GM12874 (cell line): ENCODE measurements around the gene PIGR.

ENCODE experiments used
- TF ChIP-seq, protein P1 (sequence below): IDR thresholded peaks from 2 replicates; pipeline ENCODE4 v1.5.1; 2011; ENCODE audit warnings: low read depth, mild to moderate bottlenecking, control low read depth, low read length, moderate library complexity; ENCODE audit not compliant: insufficient read depth

PIGR gene, protein sequence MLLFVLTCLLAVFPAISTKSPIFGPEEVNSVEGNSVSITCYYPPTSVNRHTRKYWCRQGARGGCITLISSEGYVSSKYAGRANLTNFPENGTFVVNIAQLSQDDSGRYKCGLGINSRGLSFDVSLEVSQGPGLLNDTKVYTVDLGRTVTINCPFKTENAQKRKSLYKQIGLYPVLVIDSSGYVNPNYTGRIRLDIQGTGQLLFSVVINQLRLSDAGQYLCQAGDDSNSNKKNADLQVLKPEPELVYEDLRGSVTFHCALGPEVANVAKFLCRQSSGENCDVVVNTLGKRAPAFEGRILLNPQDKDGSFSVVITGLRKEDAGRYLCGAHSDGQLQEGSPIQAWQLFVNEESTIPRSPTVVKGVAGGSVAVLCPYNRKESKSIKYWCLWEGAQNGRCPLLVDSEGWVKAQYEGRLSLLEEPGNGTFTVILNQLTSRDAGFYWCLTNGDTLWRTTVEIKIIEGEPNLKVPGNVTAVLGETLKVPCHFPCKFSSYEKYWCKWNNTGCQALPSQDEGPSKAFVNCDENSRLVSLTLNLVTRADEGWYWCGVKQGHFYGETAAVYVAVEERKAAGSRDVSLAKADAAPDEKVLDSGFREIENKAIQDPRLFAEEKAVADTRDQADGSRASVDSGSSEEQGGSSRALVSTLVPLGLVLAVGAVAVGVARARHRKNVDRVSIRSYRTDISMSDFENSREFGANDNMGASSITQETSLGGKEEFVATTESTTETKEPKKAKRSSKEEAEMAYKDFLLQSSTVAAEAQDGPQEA

DNA sequence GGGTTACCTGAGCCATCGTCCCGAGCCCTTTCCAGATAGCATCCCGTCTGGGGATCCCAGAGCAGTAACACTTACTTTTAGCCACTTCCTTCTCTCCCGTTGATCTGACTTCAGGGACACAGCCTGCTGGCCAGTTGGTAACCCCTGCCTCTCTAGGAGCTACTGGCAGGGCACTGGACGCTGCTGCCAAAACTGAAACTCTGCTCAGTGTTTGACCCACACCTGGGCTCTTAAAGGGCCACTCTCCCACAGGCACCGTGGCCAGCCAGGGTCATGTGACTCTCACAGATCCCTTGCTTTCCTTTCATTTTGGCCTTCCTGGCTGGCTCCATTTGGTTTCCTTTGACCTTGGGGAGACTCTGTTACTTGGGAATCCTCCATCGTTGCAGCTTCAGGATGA, at the start of gene PIGR:
TSS of gene PIGR (minus strand) at position 206 of the 400 bp plus-strand sequence. CDS start 5,935 bp downstream, outside the sequence.
- TF ChIP-seq, protein P1, sequence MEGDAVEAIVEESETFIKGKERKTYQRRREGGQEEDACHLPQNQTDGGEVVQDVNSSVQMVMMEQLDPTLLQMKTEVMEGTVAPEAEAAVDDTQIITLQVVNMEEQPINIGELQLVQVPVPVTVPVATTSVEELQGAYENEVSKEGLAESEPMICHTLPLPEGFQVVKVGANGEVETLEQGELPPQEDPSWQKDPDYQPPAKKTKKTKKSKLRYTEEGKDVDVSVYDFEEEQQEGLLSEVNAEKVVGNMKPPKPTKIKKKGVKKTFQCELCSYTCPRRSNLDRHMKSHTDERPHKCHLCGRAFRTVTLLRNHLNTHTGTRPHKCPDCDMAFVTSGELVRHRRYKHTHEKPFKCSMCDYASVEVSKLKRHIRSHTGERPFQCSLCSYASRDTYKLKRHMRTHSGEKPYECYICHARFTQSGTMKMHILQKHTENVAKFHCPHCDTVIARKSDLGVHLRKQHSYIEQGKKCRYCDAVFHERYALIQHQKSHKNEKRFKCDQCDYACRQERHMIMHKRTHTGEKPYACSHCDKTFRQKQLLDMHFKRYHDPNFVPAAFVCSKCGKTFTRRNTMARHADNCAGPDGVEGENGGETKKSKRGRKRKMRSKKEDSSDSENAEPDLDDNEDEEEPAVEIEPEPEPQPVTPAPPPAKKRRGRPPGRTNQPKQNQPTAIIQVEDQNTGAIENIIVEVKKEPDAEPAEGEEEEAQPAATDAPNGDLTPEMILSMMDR = no peak

DNA sequence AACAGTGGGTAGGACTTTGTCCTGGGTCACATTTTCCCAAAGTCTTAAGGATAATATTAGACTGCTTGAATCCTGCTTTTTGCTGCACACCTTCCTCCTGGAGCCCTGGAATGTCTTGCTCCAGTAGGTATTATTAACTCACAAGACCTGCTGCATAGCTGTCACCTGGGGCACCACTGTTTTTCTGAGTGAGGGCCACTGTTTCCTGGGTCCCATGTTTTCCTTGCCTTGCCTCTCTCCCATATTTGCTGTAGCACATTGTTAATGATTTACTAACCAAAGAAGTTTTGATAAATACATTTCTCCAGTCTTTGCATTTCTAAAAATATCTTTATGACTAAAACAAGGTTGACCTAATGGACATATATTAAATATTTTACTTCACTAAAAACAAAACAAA, 46.5 kb upstream of the PIGR start:
- TF ChIP-seq, protein P1 = no peak

DNA sequence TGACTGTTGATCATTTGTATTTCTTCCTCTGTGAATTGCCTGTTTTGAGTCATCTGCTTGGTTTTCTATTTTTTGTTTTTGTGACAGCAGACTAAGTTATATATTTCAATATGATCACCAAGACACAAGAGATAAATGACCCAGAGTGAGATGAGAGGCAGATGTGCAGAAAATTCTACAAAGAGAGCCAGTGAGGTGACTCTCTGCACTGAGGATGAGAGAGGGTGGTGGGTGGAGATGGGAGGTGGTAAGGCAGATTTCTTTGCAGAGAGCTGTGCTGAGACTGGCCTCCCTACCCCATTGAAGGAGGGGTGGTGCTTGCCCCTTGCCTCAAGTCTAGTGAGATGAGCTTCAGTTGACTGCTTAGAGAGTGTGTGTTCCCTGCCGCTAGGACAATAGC, 41.6 kb upstream of the PIGR start:
- TF ChIP-seq, protein P1 = no peak

DNA sequence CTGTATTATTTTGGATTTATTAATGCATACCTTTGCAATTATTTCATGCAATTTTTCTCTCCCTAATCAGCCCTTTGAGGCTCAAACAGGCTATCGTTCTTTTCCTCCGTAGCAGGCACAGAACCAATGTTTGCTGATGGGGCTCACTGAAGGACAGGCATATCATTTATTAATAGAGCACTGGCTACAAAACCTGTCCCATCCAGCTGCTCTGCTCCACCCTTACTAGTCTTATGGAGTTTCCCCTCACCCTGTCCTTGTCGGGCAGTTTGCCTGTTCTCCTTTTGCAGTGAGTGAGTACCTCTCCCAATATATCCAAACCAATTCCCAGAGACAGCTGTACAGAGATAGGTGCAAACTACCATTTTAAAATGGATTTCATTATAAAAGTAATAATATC, 40.6 kb upstream of the PIGR start:
- TF ChIP-seq, protein P1 = no peak

DNA sequence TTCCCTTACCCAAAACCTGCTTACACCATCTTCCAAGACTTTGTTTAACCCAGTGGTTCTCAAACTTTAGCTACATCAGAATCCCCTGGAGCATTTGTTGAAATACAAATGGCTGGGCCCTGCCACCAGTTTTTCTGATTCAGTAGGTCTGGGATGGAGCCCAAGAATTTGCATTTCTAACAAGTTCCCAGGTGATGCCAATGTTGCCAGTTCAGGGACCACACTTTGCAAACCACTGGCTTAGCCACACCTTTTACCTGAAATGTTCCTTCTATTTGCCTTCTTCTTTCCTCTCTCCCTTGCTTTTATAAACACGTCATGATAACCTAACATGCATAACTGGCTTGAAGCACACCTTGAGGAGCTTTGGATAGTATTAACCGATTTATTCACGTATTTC, 40.1 kb upstream of the PIGR start:
- TF ChIP-seq, protein P1 = no peak

DNA sequence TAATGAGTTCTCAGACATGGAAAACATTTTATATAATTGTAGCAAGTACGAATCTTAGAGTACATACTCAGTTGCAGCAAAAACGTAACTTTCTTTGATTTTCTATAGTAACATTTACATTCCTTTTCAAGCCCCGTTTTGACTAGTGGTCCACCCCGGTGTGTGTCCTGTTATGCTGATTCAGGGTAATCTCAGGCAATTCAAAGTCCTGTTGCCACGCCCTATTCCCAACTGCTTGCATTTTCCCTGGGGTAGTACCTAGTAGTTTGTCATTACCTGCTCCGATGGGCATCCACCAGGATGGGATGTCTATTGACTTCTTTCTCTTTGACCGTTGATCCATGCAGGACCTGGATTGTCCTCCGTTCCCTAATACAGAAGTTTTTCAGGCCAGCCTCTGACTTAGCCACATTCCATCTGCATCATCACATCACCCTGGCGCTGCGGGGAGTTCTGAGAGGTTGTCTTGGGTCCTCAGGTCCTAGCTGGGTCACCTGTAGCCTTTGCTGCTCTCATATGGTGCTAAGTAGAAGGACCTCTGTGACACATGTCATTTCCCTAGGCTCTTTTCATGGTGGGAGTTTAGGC, 39.0 kb upstream of the PIGR start:
- TF ChIP-seq, protein P1 = no peak

DNA sequence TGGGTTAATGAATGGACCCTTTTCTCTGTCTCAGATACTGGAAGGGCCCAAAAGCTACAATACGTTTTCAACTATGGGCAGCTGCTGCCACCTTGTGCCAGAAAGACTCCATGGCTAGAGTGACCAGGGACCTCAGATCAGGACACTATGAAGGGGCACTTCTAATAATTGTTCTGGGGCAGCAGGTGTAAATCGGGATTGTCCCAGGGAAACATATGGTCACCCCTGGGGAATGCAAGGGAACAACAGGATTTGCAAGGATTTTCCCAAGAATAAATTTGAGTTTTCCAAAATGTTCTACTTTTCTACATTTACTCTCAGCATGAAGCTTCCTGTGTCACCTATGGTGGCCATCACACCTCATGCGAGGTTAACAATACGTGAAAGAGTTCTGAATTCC, 36.0 kb upstream of the PIGR start:
- TF ChIP-seq, protein P1 = peak; percentile 75
